Activated CD8-positive, alpha-beta memory T cell treated with anti-CD3 and anti-CD28 coated beads, Interleukin-2, amount 50 U/mL, for 48 hours (primary cell): ENCODE data around the gene ABHD16B.

ENCODE experiments used
- DNase-seq: peaks from one replicate; pipeline ENCODE4 v3.0.0-alpha.2; 2020

ABHD16B gene

DNA sequence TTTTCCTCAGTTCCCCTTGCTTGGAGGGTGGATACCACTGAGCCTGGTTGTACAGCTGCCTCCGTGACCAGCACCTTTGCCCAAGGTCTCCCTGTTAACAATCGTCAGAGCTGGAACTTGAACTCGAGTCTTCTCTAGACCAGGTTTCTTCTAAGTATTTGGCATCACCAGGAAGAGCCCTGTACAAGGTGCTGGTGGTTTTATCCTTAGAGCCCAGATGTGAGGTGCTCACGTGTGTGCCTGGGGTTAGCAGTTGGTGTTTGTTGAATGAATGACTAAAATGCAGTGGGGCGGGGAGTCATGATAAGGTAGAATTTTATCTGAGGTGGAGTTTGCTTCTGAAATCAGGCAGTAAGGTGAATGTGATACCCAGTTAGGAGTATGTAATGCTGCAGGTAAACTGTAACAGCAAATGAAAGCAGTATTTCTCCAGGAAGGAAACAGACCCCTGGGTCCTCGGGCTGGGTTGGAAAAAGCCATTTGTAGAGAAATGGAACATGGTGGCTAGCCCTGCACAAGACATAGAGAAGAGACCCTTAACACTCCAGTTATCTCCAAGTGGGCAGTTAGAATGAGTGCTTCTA is 36.8 kb downstream of the ABHD16B start:
- no peak for DNase-seq

- DNase-seq = no peak
Observed at GRCh38 chr20:63898882-63899558, 37.7 kb downstream of the ABHD16B start.

DNA sequence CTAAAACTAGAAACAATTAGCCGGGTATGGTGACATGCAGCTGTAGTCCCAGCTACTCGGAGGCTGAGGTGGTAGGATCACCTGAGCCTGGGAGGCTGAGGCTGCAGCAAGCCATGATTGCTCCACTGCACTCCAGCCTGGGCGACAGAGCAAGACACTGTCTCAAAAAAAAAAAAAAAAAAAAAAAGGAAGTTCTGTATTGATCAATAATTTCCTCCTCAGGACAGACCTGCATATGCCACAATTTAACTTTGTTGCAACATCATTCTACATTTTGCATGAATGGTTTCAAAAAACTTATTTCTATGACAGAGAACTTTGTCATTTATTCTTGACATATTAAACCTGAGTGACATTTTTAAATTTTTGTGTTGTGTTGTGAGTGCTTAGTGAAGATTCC is 39.1 kb downstream of the ABHD16B start:
- DNase-seq = no peak

DNA sequence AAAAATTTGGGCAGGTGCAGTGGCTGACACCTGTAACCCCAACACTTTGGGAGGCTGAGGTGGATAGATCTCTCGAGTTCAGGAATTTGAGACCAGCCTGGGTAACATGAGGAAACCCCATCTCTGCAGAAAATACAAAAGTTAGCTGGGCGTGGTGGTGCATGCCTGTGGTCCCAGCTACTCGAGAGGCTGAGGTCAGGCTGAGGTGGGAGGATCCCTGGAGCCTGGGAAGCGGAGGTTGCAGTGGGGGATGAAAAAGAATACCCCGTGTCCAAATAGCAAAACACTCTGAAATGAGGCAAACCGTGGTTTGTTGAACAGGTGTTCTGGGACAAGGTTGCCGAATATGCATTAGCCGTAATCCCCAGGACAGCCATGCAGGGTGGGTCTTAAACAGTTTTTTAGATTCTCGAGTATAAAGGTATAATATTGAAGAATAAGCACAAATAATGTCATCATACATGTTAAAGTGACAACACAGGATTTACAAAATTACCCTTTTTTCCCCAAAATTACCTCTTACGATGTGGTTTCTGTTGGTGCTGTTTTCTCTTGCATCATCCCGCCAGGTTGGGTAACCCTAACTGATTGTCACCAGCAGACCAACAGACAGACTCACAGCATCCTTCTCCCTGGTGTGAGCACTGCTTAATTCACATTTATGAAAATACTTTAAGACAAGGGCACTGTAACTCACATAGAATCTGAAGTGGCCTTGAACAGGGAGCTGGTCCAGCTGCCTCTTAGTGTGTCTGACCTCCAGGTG is 42.7 kb downstream of the ABHD16B start:
- no peak for DNase-seq

DNA sequence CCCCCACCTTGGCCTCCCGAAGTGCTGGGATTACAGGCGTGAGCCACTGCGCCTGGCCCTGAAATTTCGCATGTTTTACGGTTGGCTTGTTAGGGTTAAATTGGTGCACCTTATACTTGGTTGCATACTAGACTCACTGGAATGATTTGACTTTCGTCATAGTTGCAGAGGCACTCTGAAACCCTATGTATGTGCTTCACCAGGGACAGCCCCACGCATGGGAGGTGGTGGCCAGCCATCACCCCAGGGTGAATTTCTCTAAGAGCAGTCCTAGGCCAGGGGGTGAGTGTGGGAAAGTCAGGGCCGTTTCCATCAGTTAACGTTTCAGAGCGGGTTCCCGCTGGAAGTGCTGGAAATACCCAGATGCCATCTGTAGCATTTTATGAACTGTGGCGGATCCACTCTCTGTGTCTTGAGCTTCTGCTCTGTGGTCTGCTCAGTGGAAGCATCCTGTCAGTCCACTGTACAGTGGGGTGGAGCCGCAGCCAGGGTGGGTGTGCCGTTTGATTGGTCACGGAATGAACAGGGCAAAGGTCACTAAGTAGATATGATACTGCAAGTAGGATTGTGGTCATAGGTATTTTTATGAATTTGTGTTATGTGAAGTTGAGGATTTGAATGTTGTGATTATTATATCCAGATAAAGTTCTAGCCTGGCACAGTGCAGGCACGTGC is 46.8 kb downstream of the ABHD16B start:
- no peak for DNase-seq

GRCh38 chr20:63911176-63911575 is 49.9 kb downstream of the ABHD16B start:
- DNase-seq = no peak
